DND-41 (cell line): ENCODE data around the gene RAPGEF1.

Source experiments
- EZH2 ChIP-seq: IDR thresholded peaks from 3 replicates; pipeline ENCODE4 v1.6.1; 2012; ENCODE audit warnings: borderline replicate concordance, low read depth, mild to moderate bottlenecking, moderate library complexity, low read length, inconsistent platforms; ENCODE audit not compliant: severe bottlenecking
- TF ChIP-seq, protein P1 (sequence below): IDR thresholded peaks from 2 replicates; pipeline ENCODE4 v1.5.1; 2012; ENCODE audit warnings: borderline replicate concordance, low read length, moderate library complexity, mild to moderate bottlenecking; ENCODE audit not compliant: poor library complexity, severe bottlenecking; ENCODE audit errors: extremely low read depth

DNA sequence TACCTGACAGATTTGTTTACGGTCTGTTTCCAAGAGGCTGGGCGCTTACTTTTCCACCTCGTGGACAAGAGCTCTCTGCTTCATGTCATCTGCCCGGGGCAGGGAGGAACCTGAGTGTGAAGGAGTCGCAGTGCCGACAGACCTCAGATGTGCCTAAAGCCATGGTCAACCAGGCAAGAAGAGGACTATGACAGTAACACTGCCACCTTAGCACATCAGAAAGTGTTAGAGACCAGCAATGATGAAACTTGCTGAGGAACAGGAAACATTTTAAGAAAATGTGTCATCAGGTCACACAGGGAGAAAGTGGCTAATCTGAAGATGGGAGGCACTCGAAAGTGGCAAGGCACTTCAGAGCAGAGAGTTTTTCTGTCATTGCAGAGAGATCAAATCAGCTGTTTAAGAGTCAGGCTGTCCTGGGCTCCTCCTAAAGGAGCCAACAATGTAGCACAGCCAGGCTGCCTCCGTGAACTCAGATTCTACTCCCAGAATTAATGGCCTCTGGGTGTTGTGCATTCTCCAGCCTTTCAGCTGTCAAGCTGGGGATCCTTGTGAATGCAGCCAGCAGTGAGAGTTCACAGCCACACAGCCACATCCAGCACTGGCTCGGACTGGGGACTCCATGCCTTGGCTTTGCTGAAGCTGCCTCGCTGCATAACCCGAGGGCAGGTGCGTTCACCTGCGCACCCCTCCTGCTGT lies 94.6 kb downstream of the RAPGEF1 start:
- TF ChIP-seq, protein P1, sequence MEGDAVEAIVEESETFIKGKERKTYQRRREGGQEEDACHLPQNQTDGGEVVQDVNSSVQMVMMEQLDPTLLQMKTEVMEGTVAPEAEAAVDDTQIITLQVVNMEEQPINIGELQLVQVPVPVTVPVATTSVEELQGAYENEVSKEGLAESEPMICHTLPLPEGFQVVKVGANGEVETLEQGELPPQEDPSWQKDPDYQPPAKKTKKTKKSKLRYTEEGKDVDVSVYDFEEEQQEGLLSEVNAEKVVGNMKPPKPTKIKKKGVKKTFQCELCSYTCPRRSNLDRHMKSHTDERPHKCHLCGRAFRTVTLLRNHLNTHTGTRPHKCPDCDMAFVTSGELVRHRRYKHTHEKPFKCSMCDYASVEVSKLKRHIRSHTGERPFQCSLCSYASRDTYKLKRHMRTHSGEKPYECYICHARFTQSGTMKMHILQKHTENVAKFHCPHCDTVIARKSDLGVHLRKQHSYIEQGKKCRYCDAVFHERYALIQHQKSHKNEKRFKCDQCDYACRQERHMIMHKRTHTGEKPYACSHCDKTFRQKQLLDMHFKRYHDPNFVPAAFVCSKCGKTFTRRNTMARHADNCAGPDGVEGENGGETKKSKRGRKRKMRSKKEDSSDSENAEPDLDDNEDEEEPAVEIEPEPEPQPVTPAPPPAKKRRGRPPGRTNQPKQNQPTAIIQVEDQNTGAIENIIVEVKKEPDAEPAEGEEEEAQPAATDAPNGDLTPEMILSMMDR, result no peak
- TF ChIP-seq EZH2, result no peak
